GM21723 (cell line): ENCODE results near the gene CSKMT.
"Not testable (repeated sequence)": the region's sequence is repeated elsewhere in the genome, so short reads cannot be mapped to it uniquely, and the experiment has no call there.

Source experiments
- ATAC-seq: cut with Tn5 transposase; IDR thresholded peaks from one replicate; pipeline ENCODE4 v1.9.1; 2021; ENCODE audit warnings: mild to moderate bottlenecking, moderate library complexity; ENCODE audit not compliant: unreplicated experiment

Gene CSKMT

GRCh38 chr11:62665075-62665598 is at the start of gene CSKMT, which contains the start of gene C11orf98:
Gene CSKMT (plus strand): TSS chr11:62665312. CDS start chr11:62665880, 568 bp downstream.
Gene C11orf98 (minus strand): TSS chr11:62665210. CDS start chr11:62665169, 41 bp downstream.
- peak; percentile 80 for ATAC-seq

- ATAC-seq, result no peak
Measured at GRCh38 chr11:62615521-62615920, 49.6 kb upstream of the CSKMT start.

DNA sequence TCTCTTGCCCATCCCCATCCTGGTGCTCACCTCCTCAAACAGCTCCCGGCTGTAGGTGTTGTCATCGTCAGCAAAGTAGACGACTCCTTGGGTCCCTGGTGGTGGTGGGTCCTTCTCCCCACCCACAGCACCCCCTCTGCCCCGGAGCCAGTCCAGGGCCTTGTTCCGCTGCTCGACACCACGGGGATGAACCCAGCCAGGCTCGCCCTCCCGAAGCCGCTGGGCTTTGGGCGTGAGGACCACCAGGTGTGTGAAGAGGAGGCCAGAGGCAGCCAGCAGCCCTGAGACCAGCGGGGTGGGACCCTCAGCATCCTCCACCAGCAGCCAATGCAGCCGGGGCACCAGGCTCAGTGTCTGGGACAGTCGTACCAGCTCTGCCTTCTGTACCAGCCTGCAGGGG is 48.2 kb upstream of the CSKMT start:
- not testable (repeated sequence) for ATAC-seq

- ATAC-seq, result no peak
Measured at GRCh38 chr11:62621027-62621566, 44.0 kb upstream of the CSKMT start.

DNA sequence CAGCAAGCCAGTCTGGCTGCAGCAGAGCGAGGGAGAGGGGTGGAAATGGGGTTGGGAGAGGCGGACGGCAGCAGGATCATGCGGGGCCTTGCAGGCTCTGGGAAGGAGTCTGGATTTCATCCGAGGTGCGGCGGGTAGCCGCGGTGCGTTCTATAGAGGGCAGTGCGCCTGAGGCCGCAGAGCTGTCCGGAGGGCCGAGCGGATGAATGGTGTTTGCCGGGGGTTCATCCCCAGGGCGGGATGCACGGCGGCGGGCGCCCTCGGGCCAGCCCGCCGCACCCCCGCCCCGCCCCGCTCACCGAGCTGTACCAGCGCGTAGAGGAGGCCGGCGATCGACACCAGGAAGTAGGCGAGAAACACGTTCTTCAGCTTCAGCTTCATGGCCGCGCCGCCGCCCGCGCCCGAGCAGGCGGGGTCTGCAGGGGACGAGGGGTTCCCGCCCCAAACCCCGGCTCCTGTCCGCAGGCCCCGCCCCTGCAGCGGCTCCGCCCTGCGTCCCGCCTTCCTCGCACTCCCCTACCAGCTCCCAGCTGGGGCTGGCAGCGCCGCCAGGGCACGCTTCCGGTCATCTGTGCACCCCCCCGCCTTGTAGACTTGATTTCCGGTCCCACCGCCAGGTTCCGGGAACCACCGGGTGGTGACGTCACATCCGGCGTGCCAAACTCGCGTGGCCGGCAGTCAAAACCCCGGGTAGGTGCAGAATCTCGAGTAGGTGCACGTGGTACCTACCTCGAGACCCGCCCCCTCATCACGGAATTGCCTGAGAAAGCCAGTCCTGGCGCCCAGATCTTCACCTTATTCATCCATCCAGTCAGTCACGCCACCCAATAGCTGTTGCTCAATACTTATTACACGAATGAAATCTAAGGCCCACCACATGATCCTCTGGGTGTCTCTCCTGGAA is 43.3 kb upstream of the CSKMT start, which contains the start of gene B3GAT3:
Gene B3GAT3 (minus strand): TSS at position 420 of the 904 bp plus-strand sequence. CDS start 39 bp downstream, at position 381.
- peak; percentile 91 for ATAC-seq

GRCh38 chr11:62622476-62623089 is 42.5 kb upstream of the CSKMT start:
- no peak for ATAC-seq

DNA sequence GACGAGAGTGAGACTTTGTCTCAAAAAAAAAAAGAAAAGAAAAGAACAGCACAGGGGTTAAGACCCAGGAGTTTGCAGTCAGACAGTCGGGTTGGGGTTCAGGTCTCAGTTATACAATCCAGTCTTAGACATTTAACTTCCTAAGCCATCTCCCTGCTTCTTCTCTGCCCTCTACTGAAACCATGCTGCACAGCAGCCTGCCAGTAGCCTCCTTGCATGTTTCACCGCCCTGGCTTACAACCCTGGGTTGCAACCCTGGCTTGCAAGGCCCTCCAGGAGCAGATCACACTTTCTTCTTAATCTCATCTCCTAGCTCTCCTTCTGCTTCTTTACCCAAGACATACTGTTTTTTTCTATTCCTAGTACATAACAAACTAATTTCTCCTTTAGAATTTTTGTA is 37.4 kb upstream of the CSKMT start:
- no peak for ATAC-seq

DNA sequence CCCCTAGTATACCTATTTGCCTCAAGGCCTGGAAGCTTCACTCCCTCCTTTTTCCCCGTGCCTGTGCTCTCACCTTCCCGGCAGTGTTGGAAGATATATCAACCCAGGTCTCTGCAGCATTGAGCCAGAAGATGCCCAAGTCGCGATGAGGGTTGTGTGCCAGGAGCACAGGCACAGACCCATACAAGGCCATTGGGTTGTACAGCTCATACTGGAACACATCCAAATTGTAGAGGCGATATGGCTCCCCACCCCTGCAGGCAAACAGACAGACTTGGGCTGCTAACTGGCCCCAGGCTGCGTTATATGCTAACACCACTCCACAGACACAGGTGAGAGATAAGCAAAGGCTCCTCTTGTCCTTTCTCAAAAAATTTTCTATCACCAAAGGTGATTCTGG is 32.6 kb upstream of the CSKMT start:
- no peak for ATAC-seq

GRCh38 chr11:62644220-62644619 is 20.9 kb upstream of the CSKMT start:
- ATAC-seq, result no peak

DNA sequence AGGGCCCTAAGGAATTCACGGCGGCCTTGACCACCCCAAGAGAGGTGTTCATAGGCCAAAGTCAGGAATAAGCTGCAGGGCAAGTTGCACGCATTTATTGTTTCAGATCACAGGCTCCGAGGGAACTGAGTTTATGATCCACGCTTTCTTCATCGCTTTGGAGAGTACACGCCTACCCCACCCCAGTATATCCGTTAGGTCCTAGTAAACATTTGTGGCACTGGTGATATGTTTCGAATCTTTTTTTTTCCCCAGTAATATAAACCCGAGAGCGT is 19.5 kb upstream of the CSKMT start:
- ATAC-seq, result no peak

DNA sequence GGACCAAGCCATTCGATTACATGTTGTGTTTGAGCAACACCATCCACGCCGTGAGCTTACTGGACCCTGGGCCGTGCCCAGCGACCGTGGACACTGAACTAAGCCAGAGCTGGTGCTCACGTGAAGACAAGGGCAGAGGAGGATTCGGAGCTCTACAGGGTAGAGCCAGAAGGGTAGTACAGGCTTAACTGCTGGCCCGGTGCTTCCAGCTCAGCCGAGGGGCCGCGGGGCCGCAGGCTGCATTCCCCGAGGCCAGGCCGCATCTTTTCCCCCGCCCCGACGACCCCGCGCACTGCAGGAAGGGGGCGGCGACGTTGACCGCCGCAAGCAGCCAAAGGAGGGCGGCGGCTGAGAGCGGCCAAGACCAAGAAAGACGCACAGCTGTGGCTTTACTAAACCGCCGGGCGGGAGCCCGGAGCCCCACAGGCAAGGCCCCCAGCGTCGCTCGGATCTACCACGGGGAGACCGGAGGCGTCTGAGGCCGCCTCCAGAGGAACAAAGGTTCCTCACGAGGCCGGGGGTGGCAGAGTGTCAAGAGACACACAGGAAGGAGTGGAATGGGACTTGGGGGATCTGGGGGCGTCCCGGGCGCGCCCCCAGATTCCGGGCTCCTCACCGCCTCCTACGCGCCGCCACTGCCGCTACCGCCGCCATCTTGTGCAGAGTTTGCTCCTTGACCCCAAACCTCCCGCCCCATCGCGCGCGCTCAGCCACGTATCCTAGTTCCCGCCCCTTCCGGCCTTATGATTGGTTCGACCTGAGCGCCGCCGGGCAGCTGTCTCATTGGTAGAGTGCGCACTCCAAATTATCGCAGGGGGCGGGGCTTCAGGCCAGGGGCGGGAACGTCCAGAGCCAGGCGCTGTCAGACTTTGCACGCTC is 18.9 kb upstream of the CSKMT start, which contains the start of gene GANAB:
Gene GANAB (minus strand): TSS at position 668 of the 879 bp plus-strand sequence. CDS start 14 bp downstream, at position 654.
- ATAC-seq, result peak; percentile 89

DNA sequence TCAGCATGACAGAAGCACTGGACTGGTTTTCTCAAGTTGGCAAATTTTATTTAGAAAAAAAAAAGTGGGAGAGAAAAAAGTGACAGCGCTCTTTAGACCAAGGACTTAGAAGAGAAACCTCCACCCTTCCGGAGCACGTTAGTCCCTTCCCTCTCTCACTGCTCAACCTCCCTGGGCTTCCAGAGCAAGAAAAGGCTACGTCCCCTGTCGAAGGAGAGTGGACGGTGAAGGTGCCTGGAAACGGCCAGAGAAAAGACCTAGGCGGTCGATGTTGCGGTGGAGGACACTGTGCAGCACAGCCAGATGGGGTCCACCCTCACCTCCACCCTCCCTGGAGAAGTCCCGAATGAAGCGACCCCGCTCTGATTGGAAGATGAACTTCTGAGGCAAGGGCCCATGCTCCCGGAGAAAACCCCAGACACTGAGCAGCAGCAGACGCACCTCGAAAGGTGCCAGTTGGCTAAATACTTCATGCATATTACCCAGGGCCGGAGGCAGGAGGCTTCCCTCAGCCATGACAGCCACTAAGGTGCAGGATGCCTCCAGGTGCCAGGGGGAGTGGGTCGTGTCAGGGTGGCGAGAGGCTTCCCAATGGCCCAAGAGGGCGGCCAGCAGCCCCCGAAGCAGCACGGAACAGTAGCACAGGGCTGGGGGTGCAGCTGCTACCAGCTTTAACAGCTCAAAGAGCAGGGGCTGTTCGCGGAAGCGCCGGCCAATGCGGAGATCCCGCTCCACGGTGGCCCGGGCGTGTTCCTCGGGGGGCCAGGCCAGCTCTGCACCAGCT is 18.1 kb upstream of the CSKMT start:
- ATAC-seq, result no peak

GRCh38 chr11:62647609-62648005 is 17.5 kb upstream of the CSKMT start:
- ATAC-seq, result no peak

DNA sequence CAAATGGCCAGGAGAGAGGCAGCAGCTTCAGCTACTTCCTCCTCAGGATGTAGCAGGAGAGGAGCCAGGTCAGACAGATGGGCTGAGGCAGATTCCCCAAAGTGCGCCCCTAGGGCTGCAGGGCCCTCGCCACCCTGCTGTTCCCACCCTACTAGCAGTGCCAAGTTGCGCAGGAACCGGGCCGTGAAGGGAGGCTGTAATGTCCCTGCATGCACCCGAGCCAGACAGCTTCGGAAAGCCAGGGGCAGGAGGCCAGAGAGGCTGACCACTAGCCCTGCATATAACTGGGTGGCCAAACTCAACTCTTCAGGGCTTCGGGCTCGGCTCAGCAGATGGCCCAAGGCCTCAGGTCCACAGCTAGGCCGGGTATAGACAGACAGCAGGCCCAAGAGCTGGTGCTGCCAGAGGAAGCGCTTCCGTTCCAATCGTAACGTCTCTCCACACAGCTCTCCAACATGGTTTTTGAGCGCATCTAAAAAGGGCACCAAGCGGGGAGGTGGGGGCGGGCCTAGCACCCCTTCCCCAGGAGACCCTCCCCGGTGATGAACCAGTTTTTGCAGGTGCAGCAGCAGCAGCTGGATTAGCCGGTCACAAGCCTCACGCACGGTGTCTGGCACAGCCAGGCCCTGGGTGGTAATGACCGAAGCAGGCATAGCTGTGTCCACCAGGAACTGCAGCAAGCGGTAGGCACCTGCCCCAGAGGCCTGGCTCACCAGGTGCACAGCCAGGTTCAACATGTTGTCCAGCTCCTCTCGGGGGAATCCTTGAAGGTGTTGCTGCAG is 16.7 kb upstream of the CSKMT start:
- no peak for ATAC-seq

DNA sequence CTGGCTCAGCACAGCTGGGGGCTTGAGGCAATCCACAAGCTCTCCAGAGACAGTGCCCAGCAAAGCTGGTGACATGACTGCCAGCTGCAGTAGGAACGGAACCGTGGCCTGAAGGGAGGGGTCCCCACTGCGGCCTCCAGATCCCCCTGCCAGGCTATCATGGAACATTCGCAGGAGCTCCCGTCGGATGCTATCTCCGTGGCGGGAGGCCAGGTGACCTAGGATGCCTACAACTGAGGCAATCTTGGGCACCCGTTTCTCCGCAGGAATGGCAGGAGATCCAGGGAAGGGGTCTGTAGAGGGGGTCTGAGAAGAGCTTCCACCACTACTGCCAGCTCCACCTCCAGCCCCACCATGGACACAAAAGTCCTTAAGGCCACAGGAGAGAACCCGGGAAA is 16.1 kb upstream of the CSKMT start:
- ATAC-seq, result no peak

GRCh38 chr11:62649486-62649885 is 15.6 kb upstream of the CSKMT start:
- no peak for ATAC-seq

DNA sequence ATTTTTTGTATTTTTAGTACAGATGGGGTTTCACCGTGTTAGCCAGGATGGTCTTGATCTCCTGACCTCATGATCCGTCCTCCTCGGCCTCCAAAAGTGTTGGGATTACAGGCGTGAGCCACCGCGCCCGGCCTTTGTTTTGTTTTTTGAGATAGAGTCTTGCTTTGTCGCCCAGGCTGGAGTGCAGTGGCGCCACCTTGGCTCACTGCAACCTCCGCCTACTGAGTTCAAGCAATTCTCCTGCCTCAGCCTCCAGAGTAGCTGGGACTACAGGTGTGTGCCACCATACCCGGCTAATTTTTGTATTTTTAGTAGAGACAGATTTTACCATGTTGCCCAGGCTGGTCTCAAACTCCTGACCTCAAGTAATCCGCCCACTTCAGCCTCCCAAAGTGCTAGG is 14.8 kb upstream of the CSKMT start:
- not testable (repeated sequence) for ATAC-seq

- peak; percentile 23 for ATAC-seq
Measured at GRCh38 chr11:62652161-62653006, 12.7 kb upstream of the CSKMT start.
